A172 (cell line): ENCODE measurements around the gene ISM1. TPM values are rescaled to one million over a fixed set of nuclear protein-coding genes. Genes with fewer than 3 reads are reported as not detected.

ENCODE experiments used
- DNase-seq: peaks from one replicate; pipeline ENCODE4 v3.0.0-alpha.2; 2015; ENCODE audit warnings: low spot score
- total RNA-seq: library from RNA; depleted of rRNA; stranded (reverse); fragments of >200 nt; shearing (Covaris generic); gene quantifications from 2 replicates; pipeline ENCODE4 v1.2.3, GENCODE V29; 2014; rRNA removed

Gene ISM1
- total RNA-seq, 1 experiment from 2014 or later = not detected

DNA sequence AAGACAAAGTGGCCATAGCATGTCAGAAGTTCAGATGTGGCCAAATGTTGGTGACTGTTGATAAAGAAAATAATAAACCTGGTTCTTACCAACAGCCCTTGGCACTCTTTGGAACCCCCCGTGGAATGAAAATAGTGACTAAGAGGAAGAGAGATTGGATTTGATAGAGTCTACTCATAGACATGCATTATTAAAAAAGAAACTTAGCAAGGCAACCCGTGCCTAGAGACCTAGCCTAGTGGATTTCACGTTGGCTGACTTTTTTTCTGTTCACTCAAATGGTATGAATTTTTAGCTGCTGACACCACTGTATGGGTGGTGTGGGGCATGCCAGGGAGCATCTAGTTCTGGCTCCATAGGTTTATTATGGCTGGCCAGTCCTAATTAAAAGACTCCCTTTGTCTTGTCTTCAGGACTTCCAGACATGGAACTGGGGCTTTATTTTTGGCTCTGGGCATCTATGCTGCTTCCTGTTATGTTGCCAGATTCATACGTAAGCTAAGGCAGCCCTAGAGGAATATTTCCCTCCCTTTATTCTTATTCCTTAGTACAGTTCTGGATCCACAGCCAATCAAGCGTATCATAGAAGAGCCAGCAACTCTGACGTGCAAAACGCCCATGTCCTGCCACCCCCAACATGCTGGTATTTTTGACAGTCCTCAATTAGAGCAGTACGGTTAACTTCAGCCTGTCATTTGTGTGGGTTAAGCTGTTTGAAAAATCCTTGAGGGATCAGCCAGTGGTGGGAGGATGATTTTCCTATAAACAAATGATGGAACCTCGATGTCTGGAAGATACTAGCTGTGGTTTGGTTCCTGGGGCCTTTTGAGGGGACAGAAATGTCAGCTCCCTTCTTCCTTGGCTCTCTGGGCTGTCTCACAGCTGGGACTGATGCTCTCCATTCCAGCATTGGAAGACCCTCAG is 127.5 kb downstream of the ISM1 start:
- DNase-seq = no peak

DNA sequence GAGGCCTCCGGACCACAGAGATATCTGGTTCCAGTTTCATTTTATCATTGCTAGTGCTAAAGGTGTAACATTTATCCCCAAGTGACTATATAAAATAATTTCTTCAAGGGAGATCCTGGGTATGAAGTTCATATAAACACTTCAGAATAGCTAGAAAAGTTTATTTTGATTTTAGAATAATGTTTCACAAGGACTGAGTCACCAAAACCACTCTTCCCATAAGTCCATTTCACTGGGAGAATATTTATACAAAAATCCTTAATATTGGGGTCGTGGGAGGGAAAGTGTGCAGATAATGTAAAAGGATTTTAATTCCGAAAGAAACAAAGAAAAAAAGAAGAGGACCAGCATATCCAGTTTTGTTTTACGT is 128.1 kb downstream of the ISM1 start:
- DNase-seq = no peak

Other genes starting within 250 kb of the ISM1 start
- 1.5 and 3.8 TPM in 2 replicates for gene SPTLC3, start 212.3 kb upstream of the ISM1 start, total RNA-seq